ENCODE measurements around the gene DUSP16. TPM values are rescaled to one million over a fixed set of nuclear protein-coding genes. Genes with fewer than 3 reads are reported as not detected.
"Not testable (repeated sequence)": the region's sequence is repeated elsewhere in the genome, so short reads cannot be mapped to it uniquely, and the experiment has no call there.

The DUSP16 gene
- total RNA-seq, 1 experiment from 2014 or later, result 10.6 TPM

DNA sequence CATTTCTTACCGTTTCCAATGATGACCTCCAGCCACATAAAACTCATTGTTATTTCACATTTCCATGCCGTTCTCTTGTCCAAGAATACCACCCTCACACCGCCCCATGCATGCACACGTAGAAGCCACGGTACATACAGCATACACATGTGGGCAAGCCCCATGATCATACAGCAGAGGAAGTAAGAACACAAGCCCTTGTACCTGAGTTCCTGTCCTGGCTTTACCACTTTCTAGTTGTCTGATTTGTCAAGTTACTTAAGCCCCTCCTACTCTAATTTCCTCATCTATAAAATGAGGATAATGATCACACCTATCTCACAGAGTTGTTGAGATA is 59.9 kb downstream of the DUSP16 start:
- CTCF ChIA-PET, result no interaction called here

DNA sequence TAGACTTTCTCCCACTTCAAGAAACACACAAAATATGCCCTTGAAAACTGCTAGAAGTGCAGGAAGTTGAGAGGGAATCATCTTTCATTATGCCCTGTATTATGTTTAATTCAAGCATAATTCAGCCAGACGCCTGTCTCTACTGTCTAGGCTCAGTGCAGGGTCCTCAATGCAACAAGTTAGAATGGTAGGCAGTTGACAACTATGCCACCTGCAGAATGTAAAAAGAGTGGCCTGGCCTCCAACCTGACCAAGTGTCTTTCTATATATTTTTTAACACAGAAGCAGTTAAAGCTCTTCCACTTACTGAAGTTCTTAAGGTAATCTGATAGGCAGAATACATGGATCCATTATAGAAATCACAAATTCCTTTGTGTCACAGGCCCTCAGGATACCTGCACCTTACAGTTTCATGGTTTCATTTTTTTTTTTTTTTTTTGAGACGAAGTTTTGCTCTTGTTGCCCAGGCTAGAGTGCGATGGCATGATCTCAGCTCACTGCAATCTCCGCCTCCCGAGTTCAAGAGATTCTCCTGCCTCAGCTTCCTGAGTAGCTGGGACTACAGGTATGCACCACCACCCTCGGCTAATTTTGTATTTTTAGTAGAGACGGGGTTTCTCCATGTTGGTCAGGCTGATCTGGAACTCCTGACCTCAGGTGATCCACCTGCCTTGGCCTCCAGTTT is 60.4 kb downstream of the DUSP16 start:
- H3K36me3 ChIP-seq (ENCODE audit: insufficient read depth, low read length, poor library complexity, severe bottlenecking); H3K27me3 ChIP-seq (replicated peaks; ENCODE audit: insufficient read depth, low read depth, low read length, poor library complexity); BruUV-seq (replicated peaks); H3K9me3 ChIP-seq (ENCODE audit: low read depth, low read length, poor library complexity, severe bottlenecking); intact Hi-C loops (cut with micrococcal nuclease; ENCODE audit: unreplicated experiment); H3K27ac ChIP-seq (ENCODE audit: low read depth, low read length, poor library complexity, severe bottlenecking); H3K4me3 ChIP-seq (ENCODE audit: low read depth, low read length, poor library complexity, severe bottlenecking); POLR2A ChIA-PET (ENCODE audit: low non-redundant PET); DNase-seq (ENCODE audit: low spot score); CTCF ChIA-PET: not testable (repeated sequence)
- peaks cover 14% of the 10 kb centered on the region for H3K4me1 ChIP-seq (ENCODE audit: insufficient read depth, low read length, poor library complexity, severe bottlenecking)

More for the DNA sequence above, 59.9 kb downstream of the DUSP16 start:
- no peak for DNase-seq (ENCODE audit: low spot score)
- BruUV-seq (replicated peaks), result no TSS peak
- TF ChIP-seq, protein P1, sequence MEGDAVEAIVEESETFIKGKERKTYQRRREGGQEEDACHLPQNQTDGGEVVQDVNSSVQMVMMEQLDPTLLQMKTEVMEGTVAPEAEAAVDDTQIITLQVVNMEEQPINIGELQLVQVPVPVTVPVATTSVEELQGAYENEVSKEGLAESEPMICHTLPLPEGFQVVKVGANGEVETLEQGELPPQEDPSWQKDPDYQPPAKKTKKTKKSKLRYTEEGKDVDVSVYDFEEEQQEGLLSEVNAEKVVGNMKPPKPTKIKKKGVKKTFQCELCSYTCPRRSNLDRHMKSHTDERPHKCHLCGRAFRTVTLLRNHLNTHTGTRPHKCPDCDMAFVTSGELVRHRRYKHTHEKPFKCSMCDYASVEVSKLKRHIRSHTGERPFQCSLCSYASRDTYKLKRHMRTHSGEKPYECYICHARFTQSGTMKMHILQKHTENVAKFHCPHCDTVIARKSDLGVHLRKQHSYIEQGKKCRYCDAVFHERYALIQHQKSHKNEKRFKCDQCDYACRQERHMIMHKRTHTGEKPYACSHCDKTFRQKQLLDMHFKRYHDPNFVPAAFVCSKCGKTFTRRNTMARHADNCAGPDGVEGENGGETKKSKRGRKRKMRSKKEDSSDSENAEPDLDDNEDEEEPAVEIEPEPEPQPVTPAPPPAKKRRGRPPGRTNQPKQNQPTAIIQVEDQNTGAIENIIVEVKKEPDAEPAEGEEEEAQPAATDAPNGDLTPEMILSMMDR (conservative IDR thresholded peaks at IDR 0.05; ENCODE audit: low read depth, low read length), result no peak
- TF ChIP-seq EZH2 (IDR thresholded peaks at IDR 0.05; ENCODE audit: borderline replicate concordance, low read depth, low read length, poor library complexity, severe bottlenecking), result no peak
- Histone ChIP-seq H3K4me3 (ENCODE audit: low read depth, low read length, poor library complexity, severe bottlenecking) (no peak overlapping the region), H3K27me3 (replicated peaks; ENCODE audit: insufficient read depth, low read depth, low read length, poor library complexity) (no peaks in the 10 kb centered on the region), H3K36me3 (ENCODE audit: insufficient read depth, low read length, poor library complexity, severe bottlenecking) (no peaks in the 10 kb centered on the region), H3K9me3 (ENCODE audit: low read depth, low read length, poor library complexity, severe bottlenecking) (no peaks in the 10 kb centered on the region), H3K4me1 (ENCODE audit: insufficient read depth, low read length, poor library complexity, severe bottlenecking) (peaks cover 15% of the 10 kb centered on the region), H3K27ac (ENCODE audit: low read depth, low read length, poor library complexity, severe bottlenecking) (no peak overlapping the region)
- POLR2A ChIA-PET (ENCODE audit: low non-redundant PET), result no interaction called here
- intact Hi-C loops (cut with micrococcal nuclease; ENCODE audit: unreplicated experiment), result no loop called here

DNA sequence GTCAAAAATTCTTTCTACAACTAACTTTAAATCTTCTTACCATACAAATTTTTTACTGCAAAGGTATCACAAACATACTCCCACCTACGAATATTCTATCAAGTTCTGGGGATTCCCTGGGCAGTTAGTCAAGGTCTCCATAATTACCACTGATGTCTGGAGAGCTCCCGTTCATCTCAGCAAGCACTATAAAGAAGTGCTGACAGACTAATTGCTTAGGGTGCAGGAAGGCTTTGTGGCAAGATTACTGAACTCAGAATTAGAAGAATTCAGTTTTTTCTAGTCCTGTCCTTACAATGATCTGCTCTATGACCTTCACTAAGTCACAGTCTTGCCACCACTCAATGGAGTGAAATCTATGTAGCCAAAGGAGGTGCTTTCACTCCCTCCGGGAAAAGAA is 61.5 kb downstream of the DUSP16 start:
- no peaks in the 10 kb centered on the region for H3K36me3 ChIP-seq (ENCODE audit: insufficient read depth, low read length, poor library complexity, severe bottlenecking)
- intact Hi-C loops (cut with micrococcal nuclease; ENCODE audit: unreplicated experiment), result no loop called here
- CTCF ChIA-PET, result no interaction called here
- no peak overlapping the region for H3K27ac ChIP-seq (ENCODE audit: low read depth, low read length, poor library complexity, severe bottlenecking)
- no peaks in the 10 kb centered on the region for H3K9me3 ChIP-seq (ENCODE audit: low read depth, low read length, poor library complexity, severe bottlenecking)
- DNase-seq (ENCODE audit: low spot score), result no peak
- H3K4me1 ChIP-seq (ENCODE audit: insufficient read depth, low read length, poor library complexity, severe bottlenecking), result peaks cover 6% of the 10 kb centered on the region
- H3K27me3 ChIP-seq (replicated peaks; ENCODE audit: insufficient read depth, low read depth, low read length, poor library complexity), result no peaks in the 10 kb centered on the region
- TF ChIP-seq EZH2 (IDR thresholded peaks at IDR 0.05; ENCODE audit: borderline replicate concordance, low read depth, low read length, poor library complexity, severe bottlenecking), result no peak
- TF ChIP-seq, protein P1 (conservative IDR thresholded peaks at IDR 0.05; ENCODE audit: low read depth, low read length), result no peak
- POLR2A ChIA-PET (ENCODE audit: low non-redundant PET), result no interaction called here
- H3K4me3 ChIP-seq (ENCODE audit: low read depth, low read length, poor library complexity, severe bottlenecking), result no peak overlapping the region
- BruUV-seq (replicated peaks), result no TSS peak

DNA sequence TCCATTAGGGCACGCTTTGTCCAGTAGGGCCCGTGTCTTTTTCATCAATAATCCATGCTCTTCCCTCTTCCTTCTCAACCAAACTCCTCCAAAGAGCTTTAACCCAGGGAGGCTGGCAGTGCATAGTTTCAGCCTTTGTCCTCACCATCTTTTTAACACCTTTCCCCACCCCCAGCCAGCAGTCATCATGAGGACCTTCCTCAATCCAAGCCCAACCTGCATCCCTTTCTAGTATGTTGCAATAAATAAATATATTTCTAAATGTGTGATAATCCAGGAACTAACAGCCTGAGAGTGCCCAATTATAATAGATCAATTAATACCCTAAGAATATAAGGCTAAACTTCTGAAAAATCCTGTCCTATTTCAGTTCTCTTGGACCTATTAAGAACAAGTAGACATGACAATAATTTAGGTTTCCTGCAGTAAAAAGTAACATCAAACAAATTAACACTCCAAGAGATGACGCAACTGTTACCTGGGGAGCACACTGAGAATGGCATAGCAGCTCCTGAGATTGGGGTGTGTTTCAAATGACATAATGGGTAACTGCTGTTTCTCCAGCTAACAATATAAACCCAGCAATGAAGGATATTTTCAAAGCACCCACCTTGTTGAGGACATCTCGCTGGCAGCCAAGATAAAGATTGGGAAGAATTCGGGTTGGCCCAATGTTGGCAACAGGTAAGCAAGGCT is 62.6 kb downstream of the DUSP16 start:
- TF ChIP-seq EZH2 (IDR thresholded peaks at IDR 0.05; ENCODE audit: borderline replicate concordance, low read depth, low read length, poor library complexity, severe bottlenecking), result no peak
- TF ChIP-seq, protein P1 (conservative IDR thresholded peaks at IDR 0.05; ENCODE audit: low read depth, low read length), result no peak
- Histone ChIP-seq H3K27ac (ENCODE audit: low read depth, low read length, poor library complexity, severe bottlenecking) (no peak overlapping the region), H3K4me1 (ENCODE audit: insufficient read depth, low read length, poor library complexity, severe bottlenecking) (no peaks in the 10 kb centered on the region), H3K36me3 (ENCODE audit: insufficient read depth, low read length, poor library complexity, severe bottlenecking) (no peaks in the 10 kb centered on the region), H3K4me3 (ENCODE audit: low read depth, low read length, poor library complexity, severe bottlenecking) (no peak overlapping the region), H3K9me3 (ENCODE audit: low read depth, low read length, poor library complexity, severe bottlenecking) (no peaks in the 10 kb centered on the region), H3K27me3 (replicated peaks; ENCODE audit: insufficient read depth, low read depth, low read length, poor library complexity) (no peaks in the 10 kb centered on the region)
- BruUV-seq (replicated peaks), result no TSS peak
- intact Hi-C loops (cut with micrococcal nuclease; ENCODE audit: unreplicated experiment), result no loop called here
- ChIA-PET CTCF (no interaction called here), POLR2A (ENCODE audit: low non-redundant PET) (no interaction called here)
- DNase-seq (ENCODE audit: low spot score), result no peak
